Caco-2 (cell line): ENCODE results near the gene FLRT3. TPM values are rescaled to one million over a fixed set of nuclear protein-coding genes. Genes with fewer than 3 reads are reported as not detected.

Source experiments
- BruUV-seq: library from RNA; stranded (reverse); fragments of 400-500 nt; replicated peaks from 2 replicates; lab custom pipeline; 2021; lab: Mats Ljungman, UMichigan
- CTCF ChIA-PET: fragments of 300-600 bp; sonication (Branson Sonifier 250); formaldehyde crosslinking; loops from one replicate; lab custom pipeline; 2022; ENCODE audit warnings: antibody characterized with exemption; lab: Charles Lee
- POLR2A ChIA-PET: fragments of 300-600 bp; sonication (Branson Sonifier 250); formaldehyde crosslinking; loops from one replicate; lab custom pipeline; 2022; ENCODE audit warnings: antibody characterized with exemption; lab: Charles Lee
- DNase-seq, 2 experiments: peaks; one replicate each; pipeline versions ENCODE4 v3.0.0 to v3.0.0-alpha.2; 2020 to 2022
- H3K27me3 ChIP-seq: replicated peaks from 2 replicates; pipeline ENCODE4 v1.6.0; 2011; ENCODE audit warnings: low read length; ENCODE audit not compliant: control insufficient read depth, insufficient read depth
- H3K36me3 ChIP-seq: 2 replicates; pipeline ENCODE4 v1.5.1; 2011; ENCODE audit warnings: low read length; ENCODE audit not compliant: control insufficient read depth, insufficient read depth
- H3K4me1 ChIP-seq: fragments of 250-450 bp; sonication (Bioruptor Pico); 2 replicates; pipeline ENCODE4 v1.5.1; 2020; ENCODE audit warnings: mild to moderate bottlenecking
- H3K4me3 ChIP-seq: 2 replicates; pipeline ENCODE4 v1.5.1; 2011; ENCODE audit warnings: low read depth, mild to moderate bottlenecking, control low read depth, low read length
- H3K9me3 ChIP-seq: fragments of 250-450 bp; sonication (Bioruptor Pico); 2 replicates; pipeline ENCODE4 v1.5.1; 2020; ENCODE audit warnings: mild to moderate bottlenecking, moderate library complexity
- H3K27ac Mint-ChIP-seq: one replicate; pipeline ENCODE4 v1.8.0; 2022; ENCODE audit warnings: mixed read lengths; ENCODE audit not compliant: unreplicated experiment
- H3K27me3 Mint-ChIP-seq: one replicate; pipeline ENCODE4 v1.8.0; 2022; ENCODE audit warnings: mixed read lengths; ENCODE audit not compliant: insufficient read depth, unreplicated experiment
- H3K36me3 Mint-ChIP-seq: one replicate; pipeline ENCODE4 v1.8.0; 2022; ENCODE audit warnings: mild to moderate bottlenecking, mixed read lengths; ENCODE audit not compliant: insufficient read depth, unreplicated experiment
- H3K4me1 Mint-ChIP-seq: one replicate; pipeline ENCODE4 v1.8.0; 2022; ENCODE audit warnings: low read depth, mixed read lengths; ENCODE audit not compliant: unreplicated experiment
- H3K4me3 Mint-ChIP-seq: one replicate; pipeline ENCODE4 v1.8.0; 2022; ENCODE audit warnings: mild to moderate bottlenecking, moderate library complexity, mixed read lengths; ENCODE audit not compliant: unreplicated experiment
- H3K9me3 Mint-ChIP-seq: one replicate; pipeline ENCODE4 v1.8.0; 2022; ENCODE audit warnings: mixed read lengths; ENCODE audit not compliant: unreplicated experiment
- CTCF ChIP-seq, 2 experiments: fragments of 200-600 bp in 1 of 2; IDR thresholded peaks; 1 replicate in 1 of 2; 2 replicates in 1 of 2; pipeline versions ENCODE4 v1.5.1 to v1.8.0; 2011 to 2022; ENCODE audit warnings: antibody characterized with exemption in 1 of 2, control low read depth in 1 of 2, inconsistent platforms in 1 of 2, low read depth in 1 of 2, low read length in 1 of 2, mild to moderate bottlenecking in 1 of 2, moderate library complexity in 1 of 2; ENCODE audit not compliant: insufficient read depth in 1 of 2, severe bottlenecking in 1 of 2, unreplicated experiment in 1 of 2
- intact Hi-C: fragments of 100-400 bp; cut with micrococcal nuclease; formaldehyde crosslinking; loops from one replicate; pipeline ENCODE4 v1.10.0; 2022; ENCODE audit not compliant: unreplicated experiment
- total RNA-seq: library from RNA; stranded (reverse); gene quantifications from 2 replicates; pipeline ENCODE4 v1.2.3, GENCODE V29; 2022

FLRT3 gene
- total RNA-seq, 1 experiment from 2014 or later: 107 TPM

GRCh38 chr20:14343491-14344065 lies 6.2 kb upstream of the FLRT3 start:
- Mint-ChIP-seq H3K27ac (peak overlapping the region; percentile 71), H3K27me3 (no peaks in the 10 kb centered on the region), H3K4me3 (no peak overlapping the region), H3K9me3 (peaks cover 10% of the 10 kb centered on the region), H3K36me3 (no peaks in the 10 kb centered on the region), H3K4me1 (peaks cover 34% of the 10 kb centered on the region)
- Histone ChIP-seq H3K4me3 (no peak overlapping the region), H3K27me3 (no peaks in the 10 kb centered on the region), H3K4me1 (peaks cover 74% of the 10 kb centered on the region), H3K36me3 (no peaks in the 10 kb centered on the region), H3K9me3 (no peaks in the 10 kb centered on the region)
- no peak for DNase-seq
- ChIA-PET CTCF (interaction anchor here (1.2 kb wide), 1 partner anchor 89 kb away, joined by 3 read pairs; no protein-coding TSS in a partner anchor), POLR2A (no interaction called here)
- TF ChIP-seq CTCF (IDR thresholded peaks at IDR 0.05; ENCODE audit: insufficient read depth in 1 of 2, low read depth in 1 of 2, low read length in 1 of 2, severe bottlenecking in 1 of 2, unreplicated experiment in 1 of 2): no peak
- intact Hi-C loops: loop anchor here (1.0 to 2.0 kb wide), 3 partner anchors 63 to 643 kb away; no protein-coding TSS in a partner anchor
- BruUV-seq: no TSS peak

GRCh38 chr20:14342918-14343317 lies 5.5 kb upstream of the FLRT3 start:
- no peaks in the 10 kb centered on the region for H3K36me3 Mint-ChIP-seq
- DNase-seq: no peak
- CTCF ChIA-PET: interaction anchor here (1.2 kb wide), 1 partner anchor 89 kb away, joined by 3 read pairs; no protein-coding TSS in a partner anchor

GRCh38 chr20:14341801-14342200 lies 4.4 kb upstream of the FLRT3 start:
- Mint-ChIP-seq H3K36me3 (peaks cover 11% of the 10 kb centered on the region), H3K27ac (peak overlapping the region; percentile 82), H3K4me1 (peaks cover 34% of the 10 kb centered on the region), H3K27me3 (no peaks in the 10 kb centered on the region), H3K4me3 (no peak overlapping the region), H3K9me3 (peaks cover 4% of the 10 kb centered on the region)
- POLR2A ChIA-PET: no interaction called here
- Histone ChIP-seq H3K36me3 (no peaks in the 10 kb centered on the region), H3K9me3 (no peaks in the 10 kb centered on the region), H3K4me1 (peaks cover 73% of the 10 kb centered on the region), H3K27me3 (no peaks in the 10 kb centered on the region), H3K4me3 (no peak overlapping the region)
- no peak for TF ChIP-seq CTCF (IDR thresholded peaks at IDR 0.05; ENCODE audit: insufficient read depth in 1 of 2, low read depth in 1 of 2, low read length in 1 of 2, severe bottlenecking in 1 of 2, unreplicated experiment in 1 of 2)
- intact Hi-C loops: no loop called here
- peak in 1 of 2 experiments; percentile 45 for DNase-seq
- no TSS peak for BruUV-seq
- CTCF ChIA-PET: no interaction called here

More at GRCh38 chr20:14342918-14343317, 5.5 kb upstream of the FLRT3 start:
- Histone ChIP-seq H3K4me3 (no peak overlapping the region), H3K27me3 (no peaks in the 10 kb centered on the region), H3K9me3 (no peaks in the 10 kb centered on the region), H3K36me3 (no peaks in the 10 kb centered on the region), H3K4me1 (peaks cover 74% of the 10 kb centered on the region)
- no peak for TF ChIP-seq CTCF (IDR thresholded peaks at IDR 0.05; ENCODE audit: insufficient read depth in 1 of 2, low read depth in 1 of 2, low read length in 1 of 2, severe bottlenecking in 1 of 2, unreplicated experiment in 1 of 2)
- BruUV-seq: no TSS peak
- H3K4me1 Mint-ChIP-seq: peaks cover 34% of the 10 kb centered on the region
- H3K27ac Mint-ChIP-seq: peak overlapping the region; percentile 71
- H3K27me3 Mint-ChIP-seq: no peaks in the 10 kb centered on the region
- POLR2A ChIA-PET: no interaction called here
- H3K4me3 Mint-ChIP-seq: no peak overlapping the region
- peaks cover 10% of the 10 kb centered on the region for H3K9me3 Mint-ChIP-seq
- intact Hi-C loops: no loop called here
